ENCODE measurements around the gene TARP.

Gene TARP

DNA sequence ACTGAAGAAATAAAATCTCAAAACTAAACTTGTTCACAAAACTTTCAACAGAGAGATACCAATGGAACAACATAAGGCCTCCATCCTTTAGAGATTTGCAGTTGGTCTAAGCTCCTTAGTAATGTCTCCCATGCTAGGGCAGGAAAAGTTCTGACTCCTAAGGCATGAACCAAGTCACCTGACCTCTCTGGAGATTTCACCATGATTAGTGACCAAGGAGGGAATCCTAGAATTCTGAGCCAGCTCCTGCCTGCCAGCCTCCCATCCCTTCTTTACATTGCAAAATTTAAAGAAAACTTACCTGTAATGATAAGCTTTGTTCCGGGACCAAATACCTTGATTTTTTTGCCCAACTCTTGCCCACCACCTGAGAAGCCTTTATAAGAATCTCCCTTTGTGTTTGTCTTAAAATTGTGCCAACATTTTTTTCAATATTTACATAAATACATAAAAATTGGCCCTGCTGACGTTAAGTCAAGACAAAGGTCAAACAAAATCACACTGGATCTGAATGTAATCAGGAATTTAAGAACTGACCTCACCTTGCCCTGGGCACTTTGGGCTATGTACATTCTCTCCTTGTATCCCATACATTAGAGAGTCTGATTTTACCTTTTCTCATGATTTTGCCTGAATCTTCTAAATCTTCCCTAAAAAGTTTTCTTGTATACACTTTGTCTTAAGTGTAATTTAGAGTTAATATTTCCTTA is at the start of gene TARP:
TARP (minus strand) TSS at position 351 of the 710 bp plus-strand sequence.
- no peak for DNase-seq (ENCODE audit: low spot score)
- in situ Hi-C loops (cut with HindIII; ENCODE audit: low sequenced_read_pairs) = no loop called here

DNA sequence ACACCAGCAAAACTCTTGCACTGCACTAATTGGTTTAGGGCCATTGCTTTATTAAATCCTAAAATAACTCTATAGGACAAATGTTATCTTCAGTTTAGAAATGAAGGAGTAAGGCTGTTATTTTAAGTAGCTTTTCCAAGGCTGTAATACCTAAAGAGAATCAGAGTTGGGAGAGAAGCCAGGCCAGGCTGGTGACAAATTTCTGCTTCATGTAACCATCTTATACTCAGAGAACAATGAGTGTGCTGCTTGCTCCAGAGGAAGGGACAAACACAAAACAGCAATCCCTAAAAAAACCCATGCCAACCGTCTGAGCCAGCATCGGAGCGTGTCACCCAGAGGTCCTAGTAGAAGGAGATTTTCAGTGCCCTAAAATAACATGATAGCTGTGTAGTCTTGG is 49.7 kb upstream of the TARP start:
- in situ Hi-C loops (cut with HindIII; ENCODE audit: low sequenced_read_pairs) = no loop called here
- DNase-seq (ENCODE audit: low spot score) = no peak

- in situ Hi-C loops (cut with HindIII; ENCODE audit: low sequenced_read_pairs) = no loop called here
- DNase-seq (ENCODE audit: low spot score) = no peak
Observed at GRCh38 chr7:38322461-38322860, 49.0 kb upstream of the TARP start.

GRCh38 chr7:38321967-38322366 is 48.5 kb upstream of the TARP start:
- in situ Hi-C loops (cut with HindIII; ENCODE audit: low sequenced_read_pairs) = no loop called here
- no peak for DNase-seq (ENCODE audit: low spot score)

DNA sequence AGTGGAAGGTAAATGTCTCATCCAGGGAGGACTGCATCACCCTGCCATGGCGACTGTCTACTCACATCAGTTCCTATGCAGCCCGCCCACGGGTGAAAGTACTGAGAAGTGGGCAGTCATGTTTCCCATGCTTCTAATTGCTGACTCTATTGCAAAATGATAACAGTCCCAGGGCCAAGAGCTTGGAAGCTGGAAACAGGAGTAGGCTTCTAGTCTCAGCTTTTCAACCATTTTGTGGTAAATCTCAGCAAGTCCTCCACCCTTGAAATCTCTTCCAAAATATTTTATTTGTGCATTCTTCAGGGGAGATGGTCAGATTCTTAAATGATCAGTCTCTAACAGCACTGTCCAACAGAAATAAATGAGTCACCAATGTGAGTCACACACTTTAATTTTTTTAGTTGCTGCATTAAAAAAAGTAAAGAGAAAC is 48.1 kb upstream of the TARP start:
- in situ Hi-C loops (cut with HindIII; ENCODE audit: low sequenced_read_pairs) = no loop called here
- no peak for DNase-seq (ENCODE audit: low spot score)

DNA sequence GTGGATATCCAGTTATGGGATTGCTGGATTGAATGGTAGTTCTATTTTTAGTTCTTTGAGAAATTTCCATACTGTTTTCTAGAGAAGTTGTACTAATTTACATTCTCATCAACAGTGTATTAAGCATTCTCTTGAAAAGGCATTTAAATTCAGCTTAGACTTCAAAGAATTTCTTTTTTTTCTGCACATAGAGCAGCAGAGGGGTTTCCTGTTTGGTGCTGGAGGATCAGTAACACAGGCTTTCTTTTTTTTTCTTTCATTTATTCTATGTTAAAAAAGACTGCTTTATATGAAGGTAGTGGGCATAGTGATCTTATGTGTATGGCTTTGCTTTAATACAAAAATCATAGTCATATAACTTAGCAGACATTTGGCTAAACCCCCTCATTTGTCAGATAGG is 47.6 kb upstream of the TARP start:
- DNase-seq (ENCODE audit: low spot score) = no peak
- in situ Hi-C loops (cut with HindIII; ENCODE audit: low sequenced_read_pairs) = no loop called here

DNA sequence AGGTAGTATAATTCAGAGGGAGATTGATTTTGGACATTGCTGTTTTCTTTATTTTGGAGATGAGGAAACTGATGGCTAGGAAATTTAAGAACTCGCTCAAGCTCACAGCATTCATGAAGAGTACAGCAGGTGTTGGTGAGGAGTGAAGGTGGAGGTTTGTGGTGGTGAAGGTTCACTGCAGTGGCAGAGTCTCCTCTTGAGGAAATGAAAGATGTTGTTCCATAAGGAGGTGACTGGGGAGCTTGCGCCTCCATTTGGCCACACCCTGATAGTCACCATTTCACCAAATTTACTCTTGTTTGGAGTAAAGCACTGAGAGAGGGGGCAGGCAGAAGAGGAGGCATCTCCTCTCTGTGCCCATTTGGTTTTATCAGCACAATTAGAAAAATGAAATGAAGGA is 46.4 kb upstream of the TARP start:
- in situ Hi-C loops (cut with HindIII; ENCODE audit: low sequenced_read_pairs) = no loop called here

GRCh38 chr7:38318803-38319416 is 45.5 kb upstream of the TARP start:
- peak; percentile 15 for DNase-seq (ENCODE audit: low spot score)
- in situ Hi-C loops (cut with HindIII; ENCODE audit: low sequenced_read_pairs) = no loop called here

More for the DNA sequence above, 46.4 kb upstream of the TARP start:
- DNase-seq (ENCODE audit: low spot score) = no peak

- no peak for DNase-seq (ENCODE audit: low spot score)
- in situ Hi-C loops (cut with HindIII; ENCODE audit: low sequenced_read_pairs) = no loop called here
Observed at GRCh38 chr7:38318241-38318640, 44.8 kb upstream of the TARP start.

DNA sequence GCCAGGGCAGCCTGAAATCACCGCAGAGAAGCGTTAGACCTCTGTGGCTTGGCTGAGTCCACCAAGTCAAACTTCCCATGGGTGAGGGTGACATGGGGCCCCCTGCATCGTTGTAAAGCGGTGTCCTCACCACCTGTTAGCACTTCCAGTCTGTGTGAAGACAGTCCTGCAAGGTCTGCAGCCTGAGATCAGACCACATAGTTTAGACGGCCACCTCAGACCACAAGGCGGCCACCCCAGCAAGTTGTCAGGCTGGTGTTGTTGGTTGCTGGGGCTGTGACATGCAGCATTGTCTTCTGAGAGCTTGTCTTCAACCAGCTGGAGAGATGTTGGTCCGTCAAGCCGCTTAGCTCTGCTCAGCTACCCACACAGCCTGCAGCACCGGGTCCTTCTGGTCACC is 44.1 kb upstream of the TARP start:
- no peak for DNase-seq (ENCODE audit: low spot score)
- in situ Hi-C loops (cut with HindIII; ENCODE audit: low sequenced_read_pairs) = no loop called here

- in situ Hi-C loops (cut with HindIII; ENCODE audit: low sequenced_read_pairs) = no loop called here
- DNase-seq (ENCODE audit: low spot score) = no peak
Observed at GRCh38 chr7:38316733-38317360, 43.4 kb upstream of the TARP start.

- in situ Hi-C loops (cut with HindIII; ENCODE audit: low sequenced_read_pairs) = no loop called here
- DNase-seq (ENCODE audit: low spot score) = no peak
Observed at GRCh38 chr7:38315410-38315809, 42.0 kb upstream of the TARP start.

DNA sequence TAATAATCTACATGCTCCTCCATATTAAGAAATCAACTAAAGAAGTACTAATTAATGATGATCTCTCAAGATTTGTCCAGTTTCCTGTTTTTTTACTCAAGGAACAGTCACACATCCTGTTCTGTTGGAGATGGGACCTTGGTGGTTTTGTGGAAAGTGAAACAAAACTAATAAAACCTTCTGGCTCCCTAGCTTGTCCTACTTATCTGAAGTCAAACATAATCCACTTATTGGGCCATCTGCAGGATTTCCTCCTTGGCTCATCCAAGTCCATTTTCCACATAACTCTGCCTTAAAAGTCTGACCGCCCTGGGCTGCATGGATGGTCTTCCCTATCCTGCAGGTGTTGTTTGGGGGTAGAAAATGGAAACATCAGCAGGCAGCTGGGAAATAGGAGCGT is 39.4 kb upstream of the TARP start:
- no peak for DNase-seq (ENCODE audit: low spot score)
- in situ Hi-C loops (cut with HindIII; ENCODE audit: low sequenced_read_pairs) = no loop called here

DNA sequence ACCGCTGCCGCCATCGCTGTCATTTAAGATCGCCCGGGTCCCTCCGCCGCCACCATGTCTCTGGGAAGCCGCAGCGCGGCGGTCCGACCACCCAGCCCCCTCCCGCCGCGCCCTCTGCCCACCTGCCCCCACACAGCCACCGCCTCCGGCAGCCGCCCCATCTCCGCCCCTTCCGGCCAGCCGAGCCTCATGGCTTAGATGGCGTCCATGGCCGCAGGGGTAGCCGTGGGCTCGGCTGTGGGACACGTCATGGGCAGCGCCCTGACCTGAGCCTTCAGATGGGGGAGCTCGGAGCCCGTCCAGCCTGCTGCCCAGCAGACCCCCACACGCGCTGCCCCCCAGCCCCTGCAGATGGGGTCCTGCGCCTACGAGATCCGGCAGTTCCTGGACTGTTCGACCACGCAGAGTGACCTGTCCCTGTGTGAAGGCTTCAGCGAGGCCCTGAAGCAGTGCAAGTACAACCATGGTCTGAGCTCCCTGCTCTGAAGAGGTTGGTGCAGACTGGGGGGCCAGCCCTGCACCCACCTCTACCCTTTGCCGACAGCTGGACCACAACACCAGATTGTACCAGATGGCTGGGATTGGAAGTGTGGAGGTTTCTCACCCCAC is 38.0 kb upstream of the TARP start:
- in situ Hi-C loops (cut with HindIII; ENCODE audit: low sequenced_read_pairs) = no loop called here
- DNase-seq (ENCODE audit: low spot score) = no peak

GRCh38 chr7:38310591-38311101 is 37.2 kb upstream of the TARP start:
- no peak for DNase-seq (ENCODE audit: low spot score)
- in situ Hi-C loops (cut with HindIII; ENCODE audit: low sequenced_read_pairs) = no loop called here

DNA sequence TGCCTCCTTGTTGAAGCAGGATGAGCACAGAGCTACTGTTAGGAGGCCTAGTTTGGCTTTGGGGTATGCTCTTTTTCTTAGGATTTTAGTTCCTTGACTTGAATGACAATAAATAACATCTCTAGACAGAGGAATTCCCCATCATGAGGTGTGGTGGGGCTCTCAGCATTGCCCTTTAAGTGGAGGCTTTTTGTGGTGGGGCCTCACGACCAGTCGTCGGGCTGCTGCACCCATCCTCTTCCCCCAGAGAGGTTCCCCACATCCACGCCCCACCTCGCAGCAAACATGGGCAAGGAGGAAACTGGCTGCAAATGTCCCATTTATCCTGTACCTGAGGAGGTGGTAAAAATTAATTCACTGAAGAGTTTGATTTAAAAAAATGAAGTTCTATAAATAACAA is 36.1 kb upstream of the TARP start:
- in situ Hi-C loops (cut with HindIII; ENCODE audit: low sequenced_read_pairs) = no loop called here
- no peak for DNase-seq (ENCODE audit: low spot score)

GRCh38 chr7:38308140-38308539 is 34.7 kb upstream of the TARP start:
- no peak for DNase-seq (ENCODE audit: low spot score)
- in situ Hi-C loops (cut with HindIII; ENCODE audit: low sequenced_read_pairs) = no loop called here

- in situ Hi-C loops (cut with HindIII; ENCODE audit: low sequenced_read_pairs) = no loop called here
- DNase-seq (ENCODE audit: low spot score) = no peak
Observed at GRCh38 chr7:38307640-38308039, 34.2 kb upstream of the TARP start.

GRCh38 chr7:38306914-38307313 is 33.5 kb upstream of the TARP start:
- in situ Hi-C loops (cut with HindIII; ENCODE audit: low sequenced_read_pairs) = no loop called here
- no peak for DNase-seq (ENCODE audit: low spot score)

DNA sequence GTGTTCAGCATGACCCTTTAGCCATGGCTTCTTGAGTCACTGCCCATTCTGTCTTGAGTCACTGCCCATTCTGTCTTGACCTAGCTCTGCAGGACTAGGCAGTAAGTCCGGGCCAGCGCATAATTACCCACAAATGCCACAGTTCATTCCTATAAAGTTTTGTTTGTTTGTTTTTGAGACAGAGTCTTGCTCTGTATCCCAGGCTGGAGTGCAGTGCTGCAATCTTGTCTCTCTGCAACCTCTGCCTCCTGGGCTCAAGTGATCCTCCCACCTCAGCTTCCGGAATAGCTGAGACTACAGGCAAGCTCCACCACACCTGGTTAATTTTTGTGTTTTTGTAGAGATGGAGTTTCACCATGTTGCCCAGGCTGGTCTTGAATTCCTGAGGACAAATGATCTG is 32.7 kb upstream of the TARP start:
- DNase-seq (ENCODE audit: low spot score) = no peak

More for the DNA sequence above, 32.7 kb upstream of the TARP start:
- in situ Hi-C loops (cut with HindIII; ENCODE audit: low sequenced_read_pairs) = no loop called here

Data from G401 (cell line).